HG03045 (cell line): ENCODE data around the gene DNAH3.
"Not testable (repeated sequence)": the region's sequence is repeated elsewhere in the genome, so short reads cannot be mapped to it uniquely, and the experiment has no call there.

Experiments used
- ATAC-seq: cut with Tn5 transposase; IDR thresholded peaks from one replicate; pipeline ENCODE4 v1.9.1; 2021; ENCODE audit warnings: mild to moderate bottlenecking, moderate library complexity; ENCODE audit not compliant: unreplicated experiment

Gene DNAH3

DNA sequence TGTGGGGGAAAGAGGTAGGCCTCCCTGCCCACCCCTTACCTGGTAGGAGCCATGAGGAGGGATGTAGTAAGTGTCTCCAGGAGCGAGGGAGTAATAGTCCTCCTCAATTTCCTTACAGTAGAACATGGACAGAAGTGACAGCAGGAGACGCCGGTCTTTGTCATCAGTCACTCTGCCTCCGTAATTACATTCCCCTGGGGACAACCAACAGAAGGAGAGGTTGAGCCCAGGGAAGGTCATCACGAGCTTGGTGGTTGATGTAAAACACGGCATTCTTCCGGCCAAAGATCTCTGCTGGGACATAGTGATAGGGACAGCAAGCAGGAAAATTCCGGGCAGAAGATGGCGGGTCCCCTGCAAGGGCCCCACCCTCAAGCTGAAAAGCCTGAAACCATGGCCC, 202.2 kb downstream of the DNAH3 start:
- no peak for ATAC-seq

DNA sequence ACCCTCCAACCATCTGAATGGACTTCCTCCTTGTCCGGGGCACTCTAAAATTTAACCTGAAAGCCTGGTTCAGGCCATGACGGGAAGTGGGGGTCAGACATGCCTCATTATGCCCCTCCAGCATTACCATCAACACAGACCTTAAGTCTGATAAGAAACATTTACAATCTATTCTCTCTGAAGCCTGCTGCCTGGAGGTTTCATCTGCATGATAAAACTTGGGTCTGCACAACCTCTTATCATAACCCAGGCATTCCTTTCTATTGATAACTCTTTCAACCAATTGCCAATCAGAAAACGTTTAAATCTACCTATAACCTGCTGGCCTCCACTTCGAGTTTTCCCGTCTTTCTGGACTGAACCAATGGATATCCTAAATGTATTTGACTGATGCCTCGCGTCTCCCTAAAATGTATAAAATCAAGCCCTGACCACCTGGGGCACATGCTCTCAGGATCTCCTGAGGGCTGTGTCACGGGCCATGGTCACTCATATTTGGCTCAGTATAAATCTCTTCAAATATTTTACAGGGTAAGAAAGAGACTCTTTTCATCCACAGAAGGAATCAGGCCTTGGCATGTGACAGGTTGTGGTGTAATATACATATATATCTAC, 204.5 kb downstream of the DNAH3 start:
- ATAC-seq = no peak

DNA sequence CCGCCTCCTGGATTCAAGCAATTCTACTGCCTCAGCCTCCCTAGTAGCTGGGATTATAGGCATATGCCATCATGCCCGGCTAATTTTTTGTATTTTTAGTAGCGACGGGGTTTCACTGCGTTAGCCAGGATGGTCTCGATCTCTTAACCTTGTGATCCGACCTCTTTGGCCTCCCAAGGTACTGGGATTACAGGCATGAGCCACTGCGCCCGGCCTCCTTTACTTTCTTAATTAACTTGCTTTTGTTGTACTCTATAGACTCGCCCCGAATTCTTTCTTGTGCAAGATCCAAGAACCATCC, 205.1 kb downstream of the DNAH3 start:
- ATAC-seq = not testable (repeated sequence)

DNA sequence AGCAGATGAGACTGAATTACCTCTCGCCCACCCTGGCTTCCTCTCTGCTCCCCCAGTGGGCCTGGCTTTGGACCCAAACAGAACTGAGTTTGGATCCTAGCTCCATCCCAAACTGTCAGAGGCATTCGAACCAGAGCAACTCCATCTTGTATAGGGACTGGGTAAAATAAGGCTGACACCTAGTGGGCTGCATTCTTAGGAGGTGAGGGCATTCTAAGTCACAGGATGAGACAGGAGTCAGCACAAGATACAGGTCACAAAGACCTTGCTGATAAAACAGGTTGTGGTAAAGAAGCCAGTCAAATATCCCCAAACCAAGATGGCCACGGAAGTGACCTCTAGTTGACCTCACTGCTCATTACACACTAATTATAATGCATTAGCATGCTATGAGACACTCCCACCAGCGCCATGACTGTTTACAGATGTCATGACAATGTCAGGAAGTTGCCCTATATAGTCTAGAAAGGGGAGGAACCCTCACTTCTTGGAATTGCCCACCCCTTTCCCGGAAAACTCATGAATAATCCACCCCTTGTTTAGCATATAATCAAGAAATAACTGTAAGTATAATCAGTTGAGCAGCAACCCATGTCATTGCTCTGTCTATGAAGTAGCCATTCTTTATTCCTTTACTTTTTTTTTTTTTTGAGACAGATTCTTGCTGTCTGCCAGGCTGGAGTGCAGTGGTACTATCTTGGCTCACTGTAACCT, 205.6 kb downstream of the DNAH3 start:
- ATAC-seq = no peak

DNA sequence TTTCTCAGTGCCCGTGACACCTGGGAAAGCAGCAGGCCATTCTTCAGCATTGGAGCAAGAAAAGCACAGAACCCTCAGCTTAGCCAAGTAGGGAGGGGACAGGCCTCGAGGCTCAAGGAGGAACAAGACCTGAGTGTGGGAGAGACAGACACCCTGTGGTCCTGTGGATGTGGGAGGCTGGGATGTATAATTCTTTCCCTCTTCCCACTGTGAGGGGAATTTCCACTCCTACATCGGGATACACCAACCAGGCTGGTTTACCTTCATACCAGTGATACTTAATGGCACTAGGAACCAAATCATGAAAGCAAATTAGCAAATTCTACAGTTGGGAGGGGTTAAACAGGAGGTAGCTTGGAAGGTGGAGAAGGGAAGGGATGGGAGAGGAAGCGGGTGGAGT, 208.4 kb downstream of the DNAH3 start:
- ATAC-seq = no peak

DNA sequence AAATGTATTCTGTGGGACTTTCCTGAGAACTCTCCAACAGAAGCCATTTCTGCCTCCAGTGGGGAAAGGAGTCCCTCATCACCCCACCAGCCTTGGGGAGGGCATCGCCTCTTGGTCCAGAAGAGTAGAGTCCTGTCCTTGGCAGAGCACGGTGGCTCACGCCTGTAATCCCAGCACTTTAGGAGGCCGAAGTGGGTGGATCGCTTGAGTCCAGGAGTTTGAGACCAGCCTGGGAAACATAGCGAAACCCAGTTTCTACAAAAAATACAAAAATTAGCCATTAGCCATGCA, 209.1 kb downstream of the DNAH3 start:
- no peak for ATAC-seq

DNA sequence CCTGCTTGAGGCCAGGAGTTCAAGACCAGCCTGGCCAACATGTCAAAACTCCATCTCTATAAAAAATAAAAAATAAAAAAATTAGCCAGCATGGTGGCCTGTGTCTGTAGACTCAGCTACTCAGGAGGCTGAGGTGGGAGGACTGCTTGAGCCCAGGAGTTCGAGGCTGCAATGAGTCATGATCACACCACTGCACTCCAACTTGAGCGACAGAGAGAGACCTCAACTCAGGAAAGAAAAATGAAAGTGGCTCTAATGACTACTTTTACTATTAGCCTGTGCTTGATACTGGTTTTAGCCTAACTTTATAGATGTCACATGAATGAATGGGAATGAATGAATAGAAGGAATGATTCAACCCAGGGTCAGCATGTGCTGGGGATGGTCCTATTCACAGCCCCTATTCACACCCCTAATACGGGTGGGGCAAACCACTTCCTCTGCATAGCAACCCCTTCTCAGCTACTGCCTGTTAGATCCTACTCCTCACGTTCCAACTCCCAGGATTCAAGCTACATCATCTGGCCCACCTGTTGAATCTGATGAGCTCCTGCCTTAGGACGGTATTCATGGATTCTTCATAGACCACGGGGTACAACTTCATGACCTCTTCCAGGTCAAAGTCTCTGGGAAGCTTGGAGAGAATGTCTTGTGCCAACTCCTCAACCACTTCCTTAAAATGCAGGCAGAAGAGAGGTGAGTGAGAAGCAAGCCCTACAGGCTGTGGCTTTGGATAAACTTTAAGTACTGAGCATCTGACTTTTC, 209.6 kb downstream of the DNAH3 start:
- no peak for ATAC-seq

DNA sequence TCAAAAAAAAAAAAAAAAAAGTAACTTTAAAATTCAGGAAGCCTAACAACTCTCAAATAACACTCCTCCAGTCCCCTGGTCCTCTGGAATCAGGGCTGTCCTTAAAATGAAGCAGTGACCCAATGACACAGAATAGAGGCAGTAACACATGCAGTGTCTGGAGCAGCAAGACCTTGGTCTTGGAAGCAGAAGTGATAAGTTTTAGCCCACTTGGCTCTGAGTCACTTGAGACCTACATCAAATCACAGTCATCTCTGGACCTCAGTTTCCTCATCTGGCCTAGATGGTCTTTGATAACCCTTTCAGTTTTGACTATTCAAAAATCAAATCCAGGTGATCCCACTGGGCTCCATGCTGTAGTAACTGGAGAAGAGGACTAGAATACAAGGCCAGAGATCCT, 211.0 kb downstream of the DNAH3 start:
- no peak for ATAC-seq

DNA sequence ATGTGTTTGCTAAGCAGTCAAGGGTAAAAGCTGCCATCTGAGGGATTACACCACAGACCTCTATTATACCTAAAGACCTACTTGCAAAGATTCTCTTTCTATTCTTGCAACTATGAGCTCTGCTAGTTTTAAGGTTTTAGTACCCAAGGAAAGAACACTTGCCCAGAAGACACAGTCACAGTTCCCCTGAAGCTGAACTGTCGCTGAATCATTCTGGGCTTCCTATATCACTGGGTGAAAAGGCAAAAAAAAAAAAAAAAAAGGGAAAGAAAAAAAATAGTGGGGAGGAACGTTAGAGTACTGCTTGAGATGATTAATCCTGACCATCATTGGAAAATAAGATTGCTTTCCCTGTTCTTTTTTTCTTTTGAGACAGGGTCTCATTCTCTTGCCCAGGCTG, 212.2 kb downstream of the DNAH3 start:
- ATAC-seq = no peak

DNA sequence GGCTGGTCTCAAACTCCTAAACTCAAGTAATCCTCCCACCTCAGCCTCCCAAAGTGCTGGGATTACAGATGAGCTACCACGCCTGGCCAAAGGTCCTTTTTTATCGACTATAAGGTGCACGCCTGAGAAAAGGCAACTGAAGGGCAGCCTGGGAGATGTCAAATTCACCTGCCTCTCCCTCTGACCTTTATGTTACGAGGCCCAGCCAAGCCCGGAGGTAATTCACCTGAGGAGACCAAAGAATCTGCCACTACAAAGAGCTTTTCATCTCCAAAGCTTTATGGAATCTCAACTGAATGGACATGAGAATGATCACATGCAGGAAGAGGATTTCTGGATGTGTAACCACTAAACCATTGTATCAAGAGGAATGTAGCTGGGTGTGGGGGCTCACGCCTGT, 212.9 kb downstream of the DNAH3 start:
- no peak for ATAC-seq

DNA sequence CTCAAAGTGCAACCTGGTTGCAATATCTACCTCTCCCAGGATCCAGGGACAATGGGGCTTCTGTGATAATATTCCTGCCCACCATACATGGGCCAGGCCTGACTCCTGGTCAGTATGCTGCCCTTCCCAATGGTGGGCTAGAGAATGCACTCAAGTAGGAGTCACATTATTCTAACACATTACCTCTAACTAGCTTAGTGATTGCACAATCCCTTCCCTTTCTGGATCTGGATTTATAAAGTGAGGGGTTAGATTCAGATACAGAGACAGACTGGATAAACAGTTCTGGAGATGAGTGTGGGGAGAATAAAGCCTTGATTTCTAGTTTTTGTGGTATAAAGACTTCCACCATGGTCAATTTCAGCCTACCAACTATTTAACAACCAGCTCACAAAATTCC, 217.1 kb downstream of the DNAH3 start:
- no peak for ATAC-seq

DNA sequence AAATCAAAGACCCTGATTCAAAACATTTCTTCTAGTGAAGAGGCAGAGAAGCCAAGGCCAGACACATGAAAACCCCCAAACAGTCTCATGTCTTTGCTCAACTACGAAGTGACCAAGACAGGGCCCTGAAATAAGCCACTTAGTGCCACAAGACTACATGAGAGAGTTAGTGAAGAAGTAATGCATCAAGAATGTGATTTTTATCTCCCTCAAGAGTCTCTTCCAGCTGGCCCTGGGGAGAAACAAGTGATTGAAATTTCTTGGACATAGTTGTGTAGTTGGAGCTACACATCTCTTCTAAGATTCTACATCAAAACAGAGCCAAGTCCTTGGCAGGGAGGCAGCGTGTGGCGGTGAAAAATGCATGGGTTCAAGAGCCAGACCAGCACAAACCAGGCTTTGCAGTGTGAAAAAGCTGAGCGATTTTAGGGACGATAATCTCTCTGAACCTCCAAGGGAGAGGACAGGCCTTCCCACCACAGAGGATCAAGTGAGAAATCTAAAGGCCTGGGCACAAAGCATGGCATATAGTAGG, 219.5 kb downstream of the DNAH3 start:
- ATAC-seq = no peak

DNA sequence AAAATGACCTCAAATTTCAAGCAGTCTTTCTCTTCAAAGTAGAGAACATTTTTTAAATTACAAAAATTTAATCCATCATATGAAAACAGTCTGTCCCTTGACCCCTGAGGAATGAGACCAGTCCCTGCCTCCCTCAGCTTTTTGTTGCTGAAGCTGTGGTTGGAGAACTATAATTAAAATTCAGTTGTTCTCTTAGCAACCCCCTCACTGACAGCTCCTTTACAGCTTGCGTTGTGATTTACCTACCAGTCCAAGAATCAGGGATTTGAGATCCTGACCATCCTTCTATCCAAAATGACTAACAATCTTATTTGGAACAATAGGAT, 220.3 kb downstream of the DNAH3 start:
- ATAC-seq = no peak

DNA sequence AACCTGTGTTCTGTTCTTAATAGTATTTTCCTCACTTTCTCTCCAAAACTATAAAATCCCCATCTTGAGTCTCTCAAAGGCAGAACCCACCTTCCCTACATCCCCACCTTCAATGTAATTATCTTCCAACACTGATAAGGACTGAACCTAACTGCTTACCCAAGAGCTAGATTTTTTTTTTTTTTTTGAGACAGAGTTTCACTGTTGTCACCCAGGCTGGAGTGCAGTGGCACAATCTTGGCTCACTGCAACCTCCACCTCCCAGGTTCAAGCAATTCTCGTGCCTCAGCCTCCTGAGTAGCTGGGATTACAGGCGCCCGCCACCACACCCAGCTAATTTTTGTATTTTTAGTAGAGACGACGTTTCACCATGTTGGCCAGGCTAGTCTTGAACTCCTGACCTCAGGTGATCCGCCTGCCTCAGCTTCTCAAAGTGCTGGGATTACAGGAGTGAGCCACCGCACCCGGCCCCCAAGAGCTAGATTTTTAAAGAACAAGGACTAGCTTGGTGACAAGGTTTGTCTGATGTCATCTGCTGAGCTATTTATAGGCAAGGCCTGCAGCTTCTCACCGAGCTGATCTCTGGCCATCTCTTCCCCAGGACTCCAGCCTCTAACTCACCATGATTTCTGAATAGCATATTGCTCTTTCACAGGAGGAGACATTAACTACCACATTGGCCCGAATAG, 220.8 kb downstream of the DNAH3 start:
- not testable (repeated sequence) for ATAC-seq

DNA sequence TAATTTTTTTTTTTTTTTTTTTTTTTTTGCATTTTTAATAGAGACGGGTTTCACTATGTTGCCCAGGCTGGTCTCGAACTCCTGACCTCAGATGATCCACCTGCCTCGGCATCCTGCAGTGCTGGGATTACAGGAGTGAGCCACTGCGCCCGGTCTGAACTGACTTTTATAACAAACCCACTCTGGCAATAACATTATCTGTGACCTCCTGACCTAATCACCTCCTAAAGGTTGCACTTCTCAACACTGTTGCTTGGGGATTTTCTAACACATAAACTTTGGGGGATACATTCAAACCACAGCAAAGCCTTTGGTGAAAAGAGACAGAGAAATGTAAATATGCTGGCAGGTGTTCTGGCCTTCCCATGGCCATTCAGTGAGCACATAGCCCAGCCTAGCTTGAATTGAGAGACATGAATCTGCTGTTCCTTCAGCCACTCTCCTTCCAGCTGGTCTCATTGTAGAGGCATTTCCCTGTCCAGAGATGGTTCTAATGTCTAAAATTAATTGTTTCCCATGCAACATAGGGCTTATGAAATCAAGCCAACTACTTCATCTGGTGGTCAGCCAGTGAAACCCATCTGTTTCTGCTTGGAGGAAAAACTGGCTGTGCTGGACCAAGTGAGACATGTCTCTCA, 221.8 kb downstream of the DNAH3 start:
- ATAC-seq = no peak

DNA sequence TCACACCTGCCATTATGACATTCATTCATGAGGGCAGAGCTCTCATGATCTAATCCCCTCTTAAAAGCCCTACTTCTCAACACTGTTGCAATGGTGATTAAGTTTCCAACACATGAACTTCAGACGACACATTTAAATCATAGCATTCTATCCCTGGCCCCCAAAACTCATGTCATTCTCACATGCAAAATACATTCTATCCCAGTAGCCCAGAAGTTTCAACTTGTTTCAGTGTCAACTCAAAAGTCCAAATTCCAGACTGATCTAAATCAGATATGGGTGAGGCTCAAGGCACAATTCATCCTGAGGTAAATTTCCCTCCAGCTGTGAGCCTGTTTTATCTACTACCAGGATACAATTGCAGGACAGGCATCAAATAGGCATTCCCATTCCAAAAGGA, 224.9 kb downstream of the DNAH3 start:
- no peak for ATAC-seq

DNA sequence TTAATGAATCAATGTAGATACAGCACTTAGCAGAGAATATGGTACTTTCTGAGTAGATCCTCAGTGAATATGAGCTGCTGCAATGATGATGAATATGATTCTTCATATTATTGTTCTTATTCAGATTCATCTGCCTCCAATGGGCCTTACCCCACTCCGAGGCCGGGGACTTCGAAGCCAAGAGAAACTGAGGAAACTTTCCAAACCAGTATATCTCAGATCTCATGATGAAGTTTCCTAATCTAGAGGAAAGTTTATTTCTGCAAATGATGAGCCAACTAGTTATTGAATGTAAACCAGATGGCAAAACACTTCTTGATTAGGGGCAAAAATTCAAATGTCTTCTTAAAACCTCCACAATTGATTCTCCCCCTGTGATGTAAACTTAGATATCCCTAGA, 226.8 kb downstream of the DNAH3 start:
- no peak for ATAC-seq

DNA sequence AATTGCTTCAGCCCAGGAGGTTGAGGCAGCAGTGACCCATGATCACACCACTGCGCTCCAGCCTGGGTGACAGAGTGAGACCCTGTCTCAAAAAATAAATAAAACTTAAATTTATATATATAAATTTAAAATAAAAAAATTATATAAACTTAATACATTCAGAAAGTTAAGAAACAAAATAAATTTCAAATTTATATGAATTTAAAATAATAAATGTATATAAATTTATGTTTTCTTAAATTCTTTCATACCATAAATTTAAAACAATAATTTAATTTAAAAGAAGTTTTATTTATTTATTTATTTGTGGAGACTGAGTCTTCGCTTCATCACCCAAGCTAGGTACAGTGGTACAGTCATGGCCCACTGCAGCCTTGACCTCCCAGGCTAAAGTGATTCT, 229.8 kb downstream of the DNAH3 start:
- ATAC-seq = no peak

DNA sequence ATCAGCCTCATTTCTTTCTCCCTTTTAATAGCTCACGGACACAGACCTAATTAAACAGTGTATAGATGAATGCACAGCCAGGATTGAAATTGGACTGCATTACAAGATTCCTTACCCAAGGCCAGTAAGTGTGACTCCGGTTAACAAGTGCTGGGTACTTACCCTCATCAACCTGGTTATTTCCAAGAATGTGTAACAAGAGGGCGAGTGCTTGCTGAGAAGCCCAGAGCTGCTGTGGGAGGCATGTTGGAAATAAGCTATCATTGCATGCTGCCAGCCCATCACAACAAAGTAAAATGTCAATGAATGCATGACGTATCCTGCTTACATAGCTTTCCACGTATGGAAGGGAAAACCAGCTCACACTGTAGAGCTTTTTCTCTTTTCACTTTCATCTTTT, 230.6 kb downstream of the DNAH3 start:
- no peak for ATAC-seq

DNA sequence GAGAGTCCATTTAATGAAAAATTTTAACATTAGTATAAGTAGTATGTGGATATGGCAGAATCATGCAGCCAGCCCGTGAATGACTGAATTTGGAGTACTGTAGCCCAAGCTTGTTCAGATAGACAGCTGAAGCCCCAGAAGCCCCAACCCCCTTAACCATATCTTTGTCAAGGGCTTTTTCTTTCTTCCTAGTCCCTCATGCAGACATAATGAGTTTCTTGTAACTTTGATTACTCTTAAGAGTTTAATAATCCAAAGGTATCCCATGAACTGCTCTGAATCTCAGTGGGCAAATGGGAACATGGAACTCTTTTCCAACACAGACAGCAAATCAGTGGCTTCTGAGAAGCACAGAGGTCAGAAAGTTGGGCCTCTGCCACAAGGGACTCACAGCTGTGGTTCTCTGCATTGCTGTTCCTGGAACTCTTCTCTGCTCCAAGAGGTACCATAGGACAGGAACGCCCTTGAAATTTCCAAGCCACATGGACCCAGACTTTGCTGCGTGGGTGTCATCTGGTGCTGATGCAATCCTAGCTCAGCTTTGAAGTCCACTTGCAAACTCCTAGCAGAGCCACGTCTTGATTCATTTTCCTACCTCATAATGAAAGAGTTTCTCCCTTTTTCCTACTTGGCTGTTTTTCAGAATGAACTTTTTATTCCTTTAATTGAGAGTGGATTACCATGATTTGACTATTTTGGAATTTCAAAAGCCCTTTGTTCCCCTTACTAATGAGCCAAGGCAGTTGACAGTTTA, 232.0 kb downstream of the DNAH3 start:
- ATAC-seq = no peak

DNA sequence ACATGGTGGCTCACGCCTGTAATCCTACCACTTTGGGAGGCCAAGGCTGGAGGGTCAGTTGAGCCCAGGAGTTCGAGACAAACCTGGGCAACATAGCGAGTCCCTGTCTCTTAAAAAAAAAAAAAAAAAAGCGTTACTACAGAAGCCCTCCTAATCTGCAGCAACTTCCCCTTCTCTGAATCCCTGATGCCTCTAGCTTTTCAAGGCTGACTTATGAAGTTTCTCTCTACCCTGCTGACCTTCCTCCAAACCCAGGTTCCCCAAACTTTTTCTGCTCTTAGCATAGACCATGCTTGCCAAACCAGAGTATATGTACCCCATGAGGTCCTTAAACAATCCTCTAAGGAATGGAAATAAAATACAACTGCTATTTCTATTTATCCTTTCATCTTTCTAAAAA, 233.7 kb downstream of the DNAH3 start:
- ATAC-seq = no peak
